Measurements from ENCODE around the gene PPM1L.
"Not testable (repeated sequence)": the region's sequence is repeated elsewhere in the genome, so short reads cannot be mapped to it uniquely, and the experiment has no call there.

PPM1L gene

GRCh38 chr3:160941885-160942494 lies 186.0 kb downstream of the PPM1L start:
- peak; percentile 68 for DNase-seq

- no peak for DNase-seq
Observed at GRCh38 chr3:160943996-160944395, 188.0 kb downstream of the PPM1L start.

GRCh38 chr3:160945336-160945735 lies 189.3 kb downstream of the PPM1L start:
- no peak for DNase-seq

GRCh38 chr3:160948273-160948672 lies 192.2 kb downstream of the PPM1L start:
- DNase-seq = peak; percentile 59

- no peak for DNase-seq
Observed at GRCh38 chr3:160949460-160949859, 193.4 kb downstream of the PPM1L start.

- DNase-seq = no peak
Observed at GRCh38 chr3:160950542-160950941, 194.5 kb downstream of the PPM1L start.

GRCh38 chr3:160950954-160951353 lies 194.9 kb downstream of the PPM1L start:
- no peak for DNase-seq

- no peak for DNase-seq
Observed at GRCh38 chr3:160951642-160952487, 195.8 kb downstream of the PPM1L start.

GRCh38 chr3:160953686-160954085 lies 197.7 kb downstream of the PPM1L start:
- no peak for DNase-seq

- no peak for DNase-seq
Observed at GRCh38 chr3:160956785-160957184, 200.8 kb downstream of the PPM1L start.

- DNase-seq = no peak
Observed at GRCh38 chr3:160960568-160960967, 204.5 kb downstream of the PPM1L start.

- DNase-seq = no peak
Observed at GRCh38 chr3:160963949-160964348, 207.9 kb downstream of the PPM1L start.

GRCh38 chr3:160968761-160969160 lies 212.7 kb downstream of the PPM1L start:
- DNase-seq = peak; percentile 54

- no peak for DNase-seq
Observed at GRCh38 chr3:160973067-160973809, 217.2 kb downstream of the PPM1L start.

- no peak for DNase-seq
Observed at GRCh38 chr3:160977773-160978172, 221.7 kb downstream of the PPM1L start.

- DNase-seq = no peak
Observed at GRCh38 chr3:160980740-160981139, 224.7 kb downstream of the PPM1L start.

GRCh38 chr3:160981217-160981938 lies 225.3 kb downstream of the PPM1L start:
- DNase-seq = no peak

- DNase-seq = no peak
Observed at GRCh38 chr3:160982491-160982890, 226.5 kb downstream of the PPM1L start.

GRCh38 chr3:160983900-160984299 lies 227.9 kb downstream of the PPM1L start:
- not testable (repeated sequence) for DNase-seq

GRCh38 chr3:160986069-160986468 lies 230.0 kb downstream of the PPM1L start:
- DNase-seq = no peak

- no peak for DNase-seq
Observed at GRCh38 chr3:160987982-160988964, 232.2 kb downstream of the PPM1L start.

- DNase-seq = no peak
Observed at GRCh38 chr3:160990446-160990845, 234.4 kb downstream of the PPM1L start.
